ENCODE data around the gene LRRC8E. TPM values are rescaled to one million over a fixed set of nuclear protein-coding genes. Genes with fewer than 3 reads are reported as not detected.
A peak's percentile ranks its signal among the peaks of the same experiment; 100 is the strongest.
"Not testable (repeated sequence)": the region's sequence is repeated elsewhere in the genome, so short reads cannot be mapped to it uniquely, and the experiment has no call there.

LRRC8E gene
- total RNA-seq, 2 donors from 2014 or later = 2.6 to 3.4 TPM

DNA sequence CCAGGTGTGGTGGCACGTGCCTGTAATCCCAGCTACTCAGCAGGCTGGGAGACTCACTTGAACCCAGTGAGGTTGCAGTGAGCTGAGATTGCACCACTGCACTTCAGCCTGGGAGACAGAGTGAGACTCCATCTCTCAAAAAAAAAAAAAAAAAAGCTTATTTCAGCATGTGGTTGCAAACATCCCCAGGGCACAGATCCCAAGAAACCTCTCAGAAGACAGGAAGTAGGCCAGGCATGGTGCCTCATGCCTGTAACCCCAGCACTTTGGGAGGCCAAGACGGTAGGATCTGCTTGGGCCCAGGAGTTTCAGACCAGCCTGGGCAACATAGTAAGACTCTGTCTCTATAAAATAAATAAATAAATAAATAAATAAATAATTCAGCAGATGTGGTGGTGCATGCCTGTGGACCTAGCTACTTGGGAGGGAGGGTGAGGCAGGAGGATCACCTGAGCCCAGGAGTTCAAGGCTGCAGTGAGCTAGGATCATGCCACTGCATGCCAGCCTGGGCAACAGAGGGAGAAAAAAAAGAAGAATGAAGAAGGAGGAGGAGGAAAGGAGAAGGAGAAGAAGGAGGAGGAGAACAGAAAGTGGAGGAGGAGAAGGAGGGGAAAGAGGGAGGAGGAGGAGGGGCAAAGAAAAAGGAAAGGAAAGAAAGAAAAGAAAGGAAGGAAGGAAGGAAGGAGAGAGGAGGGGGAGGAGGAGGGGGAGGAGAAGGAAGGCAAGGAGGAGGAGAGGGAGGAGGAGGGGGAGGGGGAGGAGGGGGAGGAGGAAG is 4.3 kb upstream of the LRRC8E start:
- H3K36me3 ChIP-seq (replicated peaks in 1 of 2; ENCODE audit: insufficient read depth in 1 of 2, low read depth in 2 of 2) = no peaks in the 10 kb centered on the region
- H3K27ac ChIP-seq = no peak overlapping the region
- H3K4me1 ChIP-seq = peaks cover 8% of the 10 kb centered on the region
- WGBS, 2 donors = 85 to 90% methylated on average over 2 of the region's 2 CpGs
- no peak for DNase-seq
- no peak for TF ChIP-seq POLR2A (IDR thresholded peaks at IDR 0.05)
- TF ChIP-seq, protein P1, sequence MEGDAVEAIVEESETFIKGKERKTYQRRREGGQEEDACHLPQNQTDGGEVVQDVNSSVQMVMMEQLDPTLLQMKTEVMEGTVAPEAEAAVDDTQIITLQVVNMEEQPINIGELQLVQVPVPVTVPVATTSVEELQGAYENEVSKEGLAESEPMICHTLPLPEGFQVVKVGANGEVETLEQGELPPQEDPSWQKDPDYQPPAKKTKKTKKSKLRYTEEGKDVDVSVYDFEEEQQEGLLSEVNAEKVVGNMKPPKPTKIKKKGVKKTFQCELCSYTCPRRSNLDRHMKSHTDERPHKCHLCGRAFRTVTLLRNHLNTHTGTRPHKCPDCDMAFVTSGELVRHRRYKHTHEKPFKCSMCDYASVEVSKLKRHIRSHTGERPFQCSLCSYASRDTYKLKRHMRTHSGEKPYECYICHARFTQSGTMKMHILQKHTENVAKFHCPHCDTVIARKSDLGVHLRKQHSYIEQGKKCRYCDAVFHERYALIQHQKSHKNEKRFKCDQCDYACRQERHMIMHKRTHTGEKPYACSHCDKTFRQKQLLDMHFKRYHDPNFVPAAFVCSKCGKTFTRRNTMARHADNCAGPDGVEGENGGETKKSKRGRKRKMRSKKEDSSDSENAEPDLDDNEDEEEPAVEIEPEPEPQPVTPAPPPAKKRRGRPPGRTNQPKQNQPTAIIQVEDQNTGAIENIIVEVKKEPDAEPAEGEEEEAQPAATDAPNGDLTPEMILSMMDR (IDR thresholded peaks at IDR 0.05) = no peak
- intact Hi-C loops (cut with DNase I) = no loop called here
- no peaks in the 10 kb centered on the region for H3K27me3 ChIP-seq
- ATAC-seq = no peak
- no peaks in the 10 kb centered on the region for H3K9me3 ChIP-seq
- no peak overlapping the region for H3K4me3 ChIP-seq

DNA sequence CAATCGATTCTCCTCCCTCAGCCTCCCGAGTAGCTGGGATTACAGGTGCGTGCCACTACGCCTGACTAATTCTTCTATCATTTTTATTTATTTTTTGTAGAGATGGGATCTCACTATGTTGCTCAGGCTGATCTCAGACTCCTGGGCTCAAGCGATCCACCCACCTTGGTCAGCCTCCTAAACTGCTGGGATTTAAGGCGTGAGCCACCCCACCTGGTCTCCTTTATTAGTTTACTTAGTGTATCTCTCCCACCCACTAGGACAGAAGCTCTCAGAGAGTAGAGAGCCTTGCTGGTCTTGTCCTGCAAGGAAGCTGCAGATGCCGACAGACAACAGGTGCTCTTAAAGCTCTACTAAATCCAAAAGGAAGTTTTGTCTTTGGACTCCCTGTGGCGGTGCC is 2.5 kb upstream of the LRRC8E start:
- no peak for ATAC-seq
- 87 to 88% methylated on average over 8 of the region's 8 CpGs for WGBS, 2 donors

DNA sequence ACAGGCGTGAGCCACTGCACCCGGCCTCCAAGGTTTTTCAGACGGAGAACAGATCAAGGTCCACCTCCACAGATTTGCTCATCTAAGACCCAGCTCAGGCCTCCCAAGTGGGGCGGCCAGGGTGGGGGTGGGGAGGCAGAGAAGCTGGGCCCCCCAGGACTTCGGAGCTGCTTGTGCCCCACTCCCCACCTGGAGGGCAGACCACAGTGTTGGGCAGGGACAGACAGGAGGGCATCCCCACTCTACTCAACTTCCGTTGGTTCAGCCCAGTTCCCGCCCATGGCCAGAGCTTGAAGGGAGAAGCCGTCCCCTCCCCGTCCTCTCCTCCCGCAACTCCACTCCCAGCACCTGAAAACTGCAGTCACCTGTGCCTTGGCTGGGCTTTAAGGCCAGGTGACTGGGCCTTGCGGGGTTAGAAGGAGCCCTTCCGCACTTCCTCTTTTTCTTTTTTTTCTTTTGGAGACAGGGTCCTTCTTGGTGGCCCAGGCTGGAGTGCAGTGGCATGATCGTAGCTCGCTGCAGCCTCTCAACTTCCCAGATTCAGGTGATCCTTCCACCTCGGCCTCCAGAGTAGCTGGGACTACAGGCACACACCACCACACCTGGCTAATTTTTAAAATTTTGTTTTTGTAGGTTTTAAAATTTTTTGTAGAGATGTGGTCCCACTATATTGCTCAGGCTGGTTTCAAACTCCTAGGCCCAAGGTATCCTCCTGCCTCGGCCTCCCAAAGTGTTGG is 734 bp upstream of the LRRC8E start:
- TF ChIP-seq, protein P1 (IDR thresholded peaks at IDR 0.05) = no peak
- no peak for TF ChIP-seq POLR2A (IDR thresholded peaks at IDR 0.05)
- DNase-seq (no peak), ATAC-seq (no peak)
- WGBS, 2 donors = 73 to 82% methylated on average over 16 of the region's 16 CpGs
- no peak overlapping the region for H3K27ac ChIP-seq
- intact Hi-C loops (cut with DNase I) = no loop called here
- H3K9me3 ChIP-seq = no peaks in the 10 kb centered on the region
- H3K27me3 ChIP-seq = no peaks in the 10 kb centered on the region
- no peaks in the 10 kb centered on the region for H3K36me3 ChIP-seq (replicated peaks in 1 of 2; ENCODE audit: insufficient read depth in 1 of 2, low read depth in 2 of 2)
- no peak overlapping the region for H3K4me3 ChIP-seq
- peaks cover 19% of the 10 kb centered on the region for H3K4me1 ChIP-seq

More for the DNA sequence above, 2.5 kb upstream of the LRRC8E start:
- Histone ChIP-seq H3K4me1 (peaks cover 19% of the 10 kb centered on the region), H3K27me3 (no peaks in the 10 kb centered on the region), H3K36me3 (replicated peaks in 1 of 2; ENCODE audit: insufficient read depth in 1 of 2, low read depth in 2 of 2) (no peaks in the 10 kb centered on the region), H3K4me3 (no peak overlapping the region), H3K9me3 (no peaks in the 10 kb centered on the region), H3K27ac (no peak overlapping the region)
- DNase-seq = no peak
- TF ChIP-seq, protein P1 (IDR thresholded peaks at IDR 0.05) = no peak
- TF ChIP-seq POLR2A (IDR thresholded peaks at IDR 0.05) = no peak
- intact Hi-C loops (cut with DNase I) = no loop called here

DNA sequence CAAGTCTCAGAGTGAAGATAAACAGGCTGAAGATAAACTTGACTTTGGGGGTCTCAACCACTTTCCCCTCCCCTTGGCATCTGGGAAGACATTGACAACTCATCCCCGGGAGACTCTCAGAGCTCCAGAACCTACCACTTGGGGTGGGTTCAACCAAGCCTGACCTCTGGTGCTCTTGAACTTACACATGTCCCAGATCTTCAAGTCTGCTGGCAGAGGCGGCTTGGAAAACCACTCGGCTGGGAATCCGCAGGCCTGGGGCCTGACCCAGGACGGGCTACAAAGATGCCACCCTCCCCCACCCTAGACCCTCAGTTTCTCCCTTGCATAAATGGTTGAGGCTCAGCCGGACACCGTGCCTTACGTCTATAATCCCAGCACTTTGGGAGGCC is 512 bp downstream of the LRRC8E start:
- Histone ChIP-seq H3K27ac (peak overlapping the region; percentile 66 to 81 (median 74)), H3K4me3 (peak overlapping the region; percentile 43 to 57), H3K27me3 (no peaks in the 10 kb centered on the region), H3K9me3 (no peaks in the 10 kb centered on the region), H3K36me3 (replicated peaks in 1 of 2; ENCODE audit: insufficient read depth in 1 of 2, low read depth in 2 of 2) (no peaks in the 10 kb centered on the region), H3K4me1 (peaks cover 19% of the 10 kb centered on the region)
- intact Hi-C loops (cut with DNase I) = no loop called here
- TF ChIP-seq POLR2A (IDR thresholded peaks at IDR 0.05) = no peak
- TF ChIP-seq, protein P1 (IDR thresholded peaks at IDR 0.05) = no peak
- ATAC-seq (peak; percentile 13), DNase-seq (no peak)
- 47% methylated on average over 8 of the region's 8 CpGs; no CpG with 5 or more reads in 1 of the 2 donors for WGBS, 2 donors

DNA sequence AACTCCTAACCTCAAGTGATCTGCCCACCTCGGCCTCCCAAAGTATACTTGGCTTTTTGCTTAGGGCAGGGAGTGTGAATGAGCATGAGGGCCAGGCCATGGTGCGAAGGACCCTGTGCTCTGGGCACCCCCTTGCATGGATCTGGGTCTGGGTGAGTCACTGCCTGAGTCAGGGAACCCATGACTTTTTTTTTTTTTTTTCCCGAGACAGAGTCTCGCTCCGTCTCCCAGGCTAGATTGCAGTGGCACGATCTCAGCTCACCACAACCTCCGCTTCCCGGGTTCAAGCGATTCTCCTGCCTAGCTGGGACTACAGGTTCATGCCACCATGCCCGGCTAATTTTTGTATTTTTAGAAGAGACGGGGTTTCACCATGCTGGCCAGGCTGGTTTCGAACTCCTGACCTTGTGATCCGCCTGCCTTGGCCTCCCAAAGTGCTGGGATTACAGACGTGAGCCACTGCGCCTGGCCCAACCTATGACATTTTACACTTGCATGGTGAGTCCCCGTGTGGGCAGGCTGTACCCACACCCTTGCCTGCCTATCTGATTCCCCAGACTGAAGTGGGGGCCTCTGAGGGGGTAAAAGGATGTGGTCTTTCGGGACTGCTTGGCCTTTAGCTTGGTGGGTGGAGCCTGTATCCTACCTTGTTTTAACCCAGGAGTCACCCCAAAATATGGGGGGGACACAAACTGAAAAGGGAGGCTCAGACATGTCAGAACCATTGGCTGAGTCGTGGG is 5.2 kb downstream of the LRRC8E start:
- H3K36me3 ChIP-seq (replicated peaks in 1 of 2; ENCODE audit: insufficient read depth in 1 of 2, low read depth in 2 of 2); ATAC-seq; H3K27me3 ChIP-seq; intact Hi-C loops (cut with DNase I); H3K9me3 ChIP-seq; DNase-seq; H3K27ac ChIP-seq; H3K4me3 ChIP-seq: not testable (repeated sequence)
- peaks cover 18% of the 10 kb centered on the region for H3K4me1 ChIP-seq
- WGBS, 2 donors = 81 to 89% methylated on average over 14 to 18 of the region's 18 CpGs

Data from body of pancreas (tissue), 4 donors.